ENCODE measurements around the gene TH.

- TF ChIP-seq, protein P1, sequence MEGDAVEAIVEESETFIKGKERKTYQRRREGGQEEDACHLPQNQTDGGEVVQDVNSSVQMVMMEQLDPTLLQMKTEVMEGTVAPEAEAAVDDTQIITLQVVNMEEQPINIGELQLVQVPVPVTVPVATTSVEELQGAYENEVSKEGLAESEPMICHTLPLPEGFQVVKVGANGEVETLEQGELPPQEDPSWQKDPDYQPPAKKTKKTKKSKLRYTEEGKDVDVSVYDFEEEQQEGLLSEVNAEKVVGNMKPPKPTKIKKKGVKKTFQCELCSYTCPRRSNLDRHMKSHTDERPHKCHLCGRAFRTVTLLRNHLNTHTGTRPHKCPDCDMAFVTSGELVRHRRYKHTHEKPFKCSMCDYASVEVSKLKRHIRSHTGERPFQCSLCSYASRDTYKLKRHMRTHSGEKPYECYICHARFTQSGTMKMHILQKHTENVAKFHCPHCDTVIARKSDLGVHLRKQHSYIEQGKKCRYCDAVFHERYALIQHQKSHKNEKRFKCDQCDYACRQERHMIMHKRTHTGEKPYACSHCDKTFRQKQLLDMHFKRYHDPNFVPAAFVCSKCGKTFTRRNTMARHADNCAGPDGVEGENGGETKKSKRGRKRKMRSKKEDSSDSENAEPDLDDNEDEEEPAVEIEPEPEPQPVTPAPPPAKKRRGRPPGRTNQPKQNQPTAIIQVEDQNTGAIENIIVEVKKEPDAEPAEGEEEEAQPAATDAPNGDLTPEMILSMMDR (IDR thresholded peaks at IDR 0.05; ENCODE audit: low read depth, low read length, poor library complexity, severe bottlenecking) = no peak
- no peak for TF ChIP-seq EZH2phosphoT487 (IDR thresholded peaks at IDR 0.05; ENCODE audit: borderline replicate concordance, low read length)
These were observed 36.5 kb downstream of the TH start for GRCh38 chr11:2135018-2135569.

Data from DOHH2 (cell line).